ENCODE measurements around the gene NBDY.

NBDY gene

GRCh38 chrX:56785442-56785841 lies 56.4 kb downstream of the NBDY start:
- H3K4me3 ChIP-seq (replicated peaks; ENCODE audit: low read depth, low read length), result no peak overlapping the region
- DNase-seq (ENCODE audit: extremely low read depth, low read depth), result no peak
- TF ChIP-seq CTCF (IDR thresholded peaks at IDR 0.05; ENCODE audit: low read depth, low read length, missing control alignments), result no peak

- H3K4me3 ChIP-seq (replicated peaks; ENCODE audit: low read depth, low read length), result no peak overlapping the region
- DNase-seq (ENCODE audit: extremely low read depth, low read depth), result no peak
- no peak for TF ChIP-seq CTCF (IDR thresholded peaks at IDR 0.05; ENCODE audit: low read depth, low read length, missing control alignments)
Measured at GRCh38 chrX:56786889-56787733, 58.1 kb downstream of the NBDY start.

GRCh38 chrX:56787734-56788152 lies 58.7 kb downstream of the NBDY start:
- no peak overlapping the region for H3K4me3 ChIP-seq (replicated peaks; ENCODE audit: low read depth, low read length)
- no peak for DNase-seq (ENCODE audit: extremely low read depth, low read depth)
- no peak for TF ChIP-seq CTCF (IDR thresholded peaks at IDR 0.05; ENCODE audit: low read depth, low read length, missing control alignments)

GRCh38 chrX:56788229-56788628 lies 59.2 kb downstream of the NBDY start:
- TF ChIP-seq CTCF (IDR thresholded peaks at IDR 0.05; ENCODE audit: low read depth, low read length, missing control alignments), result no peak
- no peak overlapping the region for H3K4me3 ChIP-seq (replicated peaks; ENCODE audit: low read depth, low read length)
- DNase-seq (ENCODE audit: extremely low read depth, low read depth), result no peak

GRCh38 chrX:56788717-56789122 lies 59.7 kb downstream of the NBDY start:
- no peak for TF ChIP-seq CTCF (IDR thresholded peaks at IDR 0.05; ENCODE audit: low read depth, low read length, missing control alignments)
- no peak overlapping the region for H3K4me3 ChIP-seq (replicated peaks; ENCODE audit: low read depth, low read length)
- DNase-seq (ENCODE audit: extremely low read depth, low read depth), result no peak

GRCh38 chrX:56789518-56790070 lies 60.6 kb downstream of the NBDY start:
- no peak for DNase-seq (ENCODE audit: extremely low read depth, low read depth)
- TF ChIP-seq CTCF (IDR thresholded peaks at IDR 0.05; ENCODE audit: low read depth, low read length, missing control alignments), result no peak

More at GRCh38 chrX:56789518-56790070, 60.6 kb downstream of the NBDY start:
- H3K4me3 ChIP-seq (replicated peaks; ENCODE audit: low read depth, low read length), result no peak overlapping the region

Measured in HFF-Myc (cell line).